K562 (cell line): ENCODE measurements around the gene NAP1L1. TPM values are rescaled to one million over a fixed set of nuclear protein-coding genes. Genes with fewer than 3 reads are reported as not detected.
A peak's percentile ranks its signal among the peaks of the same experiment; 100 is the strongest.

ENCODE experiments used
- ERF ChIP-seq: fragments of 450-650 bp; formaldehyde crosslinking; IDR thresholded peaks from 2 replicates; pipeline ENCODE4 v1.4.0; 2020; ENCODE audit warnings: mild to moderate bottlenecking, mixed read lengths
- GATAD2B ChIP-seq: fragments of 450-650 bp; IDR thresholded peaks from 2 replicates; pipeline ENCODE4 v1.6.1; 2017; ENCODE audit warnings: mild to moderate bottlenecking, borderline replicate concordance
- GTF3C2 ChIP-seq: IDR thresholded peaks from 3 replicates; pipeline ENCODE4 v1.6.1; 2011; ENCODE audit warnings: borderline replicate concordance, mild to moderate bottlenecking, moderate library complexity; ENCODE audit not compliant: insufficient read length; ENCODE audit errors: extremely low read depth
- REST ChIP-seq, 2 experiments: fragments of 450-650 bp; formaldehyde crosslinking in 1 of 2; IDR thresholded peaks; 2 replicates each; pipeline versions ENCODE4 v1.4.0 to v1.6.1; 2014 to 2020; ENCODE audit warnings: mild to moderate bottlenecking in 2 of 2, borderline replicate concordance in 1 of 2, low read depth in 1 of 2
- SMAD2 ChIP-seq: fragments of 150-350 bp; IDR thresholded peaks from 2 replicates; pipeline ENCODE4 v1.6.1; 2014; ENCODE audit warnings: low read depth, mild to moderate bottlenecking, low read length
- TAL1 ChIP-seq: fragments of 450-650 bp; IDR thresholded peaks from 2 replicates; pipeline ENCODE4 v1.6.1; 2016; ENCODE audit warnings: mild to moderate bottlenecking
- TEAD2 ChIP-seq: fragments of 450-650 bp; IDR thresholded peaks from 2 replicates; pipeline ENCODE4 v1.6.1; 2016; ENCODE audit warnings: missing genetic modification characterization, control low read depth, missing compliant biosample characterization
- ZBTB11 ChIP-seq, 3 experiments: fragments of 200-800 bp in 1 of 3; fragments of 250-450 bp in 1 of 3; fragments of 450-650 bp in 1 of 3; sonication (Bioruptor Pico) in 1 of 3; sonication (Bioruptor generic) in 1 of 3; formaldehyde crosslinking in 1 of 3; IDR thresholded peaks; 2 replicates each; pipeline versions ENCODE4 v1.6.1 to v1.8.0; 2016 to 2022; ENCODE audit warnings: mild to moderate bottlenecking in 2 of 3, missing genetic modification characterization in 2 of 3, missing compliant biosample characterization in 1 of 3, moderate library complexity in 1 of 3
- ZKSCAN1 ChIP-seq: fragments of 150-350 bp; IDR thresholded peaks from 2 replicates; pipeline ENCODE4 v1.6.1; 2016; ENCODE audit warnings: low read depth, low read length
- ZNF197 ChIP-seq: fragments of 200-800 bp; sonication (Bioruptor generic); IDR thresholded peaks from 2 replicates; pipeline ENCODE4 v1.6.1; 2016; ENCODE audit warnings: low read depth, missing genetic modification characterization, missing compliant biosample characterization
- polyA plus RNA-seq, 8 experiments: library from polyadenylated mRNA; depleted of rRNA in 4 of 8; stranded (reverse) in 5 of 8; unstranded in 3 of 8; fragments of >200 nt; fragmentation: Nextera tagmentation in 2 of 8; fragmentation: Illumina TruSeq in 1 of 8; extraction: Ambion mirVana in 2 of 8; extraction: Trizol in 1 of 8; gene quantifications; 2 replicates each; pipeline versions ENCODE4 v1.2.1 to v1.2.3, GENCODE V29; 2011 to 2014; ENCODE audit warnings: inconsistent platforms in 1 of 8, missing spikeins in 1 of 8
- total RNA-seq, 7 experiments: library from RNA; depleted of rRNA in 6 of 7; stranded (reverse); fragments of >200 nt in 6 of 7; fragmentation: Illumina TruSeq in 2 of 7; extraction: Trizol in 2 of 7; gene quantifications; 2 replicates each; pipeline versions ENCODE4 v1.2.1 to v1.2.3, GENCODE V29; 2011 to 2021; ENCODE audit warnings: low replicate concordance in 1 of 7

NAP1L1 gene
- total and polyA plus RNA-seq, 9 of the 15 experiments (the other 6 are each of a cell fraction or from before 2014, with no cell fraction given), result 287 to 747 (median 450) TPM

GRCh38 chr12:76083904-76084862 lies at the start of gene NAP1L1 (continued):
- TF ChIP-seq SMAD2 (no peak), GTF3C2 (no peak), TEAD2 (tag) (peak; percentile 13; the same call in 1 of the 2 replicates), GATAD2B (no peak; the same call in 1 of the 2 replicates), ZKSCAN1 (no peak), ZNF197 (CRISPR knock-in tag) (no peak), ERF (CRISPR knock-in tag) (peak; percentile 42; the same call in 1 of the 2 replicates), REST (IDR thresholded peaks at IDR 0.05; ENCODE audit: borderline replicate concordance) (no peak), REST (CRISPR knock-in tag; IDR thresholded peaks at IDR 0.05; ENCODE audit: low read depth) (0 out of 2 replicates have a peak, but pooled peaks have one; percentile 55), TAL1 (no peak), ZBTB11 (CRISPR knock-in tag; IDR thresholded peaks at IDR 0.05) (no peak; a peak in 1 of 6 replicates)
